ENCODE measurements around the gene PDE4D.

Gene PDE4D

DNA sequence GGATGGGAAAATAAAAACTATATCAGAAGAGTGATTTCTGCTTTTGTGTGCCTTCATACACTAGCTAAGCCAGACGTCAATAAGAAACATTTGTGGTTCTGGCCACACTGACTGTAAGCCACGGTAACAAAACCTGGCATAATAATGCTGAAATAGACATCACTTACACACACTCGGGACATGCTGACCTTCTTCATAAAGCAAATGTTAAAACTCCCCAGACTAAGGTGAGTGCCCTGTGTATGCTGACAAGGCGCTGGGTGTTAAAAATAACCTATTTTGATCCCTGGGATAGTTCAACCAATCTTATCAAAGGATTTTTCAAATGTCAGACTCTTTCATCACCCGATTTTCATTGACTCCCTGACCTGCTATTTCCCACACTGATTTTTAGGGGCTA, 973.7 kb downstream of the PDE4D start:
- TF ChIP-seq, protein P1, sequence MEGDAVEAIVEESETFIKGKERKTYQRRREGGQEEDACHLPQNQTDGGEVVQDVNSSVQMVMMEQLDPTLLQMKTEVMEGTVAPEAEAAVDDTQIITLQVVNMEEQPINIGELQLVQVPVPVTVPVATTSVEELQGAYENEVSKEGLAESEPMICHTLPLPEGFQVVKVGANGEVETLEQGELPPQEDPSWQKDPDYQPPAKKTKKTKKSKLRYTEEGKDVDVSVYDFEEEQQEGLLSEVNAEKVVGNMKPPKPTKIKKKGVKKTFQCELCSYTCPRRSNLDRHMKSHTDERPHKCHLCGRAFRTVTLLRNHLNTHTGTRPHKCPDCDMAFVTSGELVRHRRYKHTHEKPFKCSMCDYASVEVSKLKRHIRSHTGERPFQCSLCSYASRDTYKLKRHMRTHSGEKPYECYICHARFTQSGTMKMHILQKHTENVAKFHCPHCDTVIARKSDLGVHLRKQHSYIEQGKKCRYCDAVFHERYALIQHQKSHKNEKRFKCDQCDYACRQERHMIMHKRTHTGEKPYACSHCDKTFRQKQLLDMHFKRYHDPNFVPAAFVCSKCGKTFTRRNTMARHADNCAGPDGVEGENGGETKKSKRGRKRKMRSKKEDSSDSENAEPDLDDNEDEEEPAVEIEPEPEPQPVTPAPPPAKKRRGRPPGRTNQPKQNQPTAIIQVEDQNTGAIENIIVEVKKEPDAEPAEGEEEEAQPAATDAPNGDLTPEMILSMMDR (conservative IDR thresholded peaks at IDR 0.05; ENCODE audit: low read depth, low read length): no peak
- H3K4me3 ChIP-seq (ENCODE audit: low read depth, low read length): no peak overlapping the region
- no peak for DNase-seq (ENCODE audit: low read depth)
